ENCODE data around the gene SLC6A6.

Gene SLC6A6

GRCh38 chr3:14464521-14464920, 62.1 kb downstream of the SLC6A6 start:
- no peak for DNase-seq (ENCODE audit: low read depth, low spot score)

- no peak for DNase-seq (ENCODE audit: low read depth, low spot score)
These were observed 63.0 kb downstream of the SLC6A6 start for GRCh38 chr3:14465425-14465824.

- no peak for DNase-seq (ENCODE audit: low read depth, low spot score)
These were observed 63.9 kb downstream of the SLC6A6 start for GRCh38 chr3:14466179-14466903.

GRCh38 chr3:14467814-14468620, 65.6 kb downstream of the SLC6A6 start:
- no peak for DNase-seq (ENCODE audit: low read depth, low spot score)

- DNase-seq (ENCODE audit: low read depth, low spot score) = no peak
These were observed 66.2 kb downstream of the SLC6A6 start for GRCh38 chr3:14468621-14468981.

GRCh38 chr3:14470461-14470860, 68.1 kb downstream of the SLC6A6 start:
- DNase-seq (ENCODE audit: low read depth, low spot score) = no peak

- no peak for DNase-seq (ENCODE audit: low read depth, low spot score)
These were observed 68.6 kb downstream of the SLC6A6 start for GRCh38 chr3:14471016-14471415.

GRCh38 chr3:14471690-14472089, 69.3 kb downstream of the SLC6A6 start:
- DNase-seq (ENCODE audit: low read depth, low spot score) = no peak

GRCh38 chr3:14472471-14473351, 70.3 kb downstream of the SLC6A6 start:
- DNase-seq (ENCODE audit: low read depth, low spot score) = peak; percentile 67

GRCh38 chr3:14473411-14473891, 71.0 kb downstream of the SLC6A6 start:
- DNase-seq (ENCODE audit: low read depth, low spot score) = no peak

GRCh38 chr3:14474363-14475081, 72.1 kb downstream of the SLC6A6 start:
- DNase-seq (ENCODE audit: low read depth, low spot score) = no peak

- no peak for DNase-seq (ENCODE audit: low read depth, low spot score)
These were observed 73.2 kb downstream of the SLC6A6 start for GRCh38 chr3:14475621-14476020.

- DNase-seq (ENCODE audit: low read depth, low spot score) = no peak
These were observed 74.3 kb downstream of the SLC6A6 start for GRCh38 chr3:14476583-14477265.

GRCh38 chr3:14477311-14477935, 75.0 kb downstream of the SLC6A6 start:
- no peak for DNase-seq (ENCODE audit: low read depth, low spot score)

GRCh38 chr3:14478956-14479550, 76.6 kb downstream of the SLC6A6 start:
- no peak for DNase-seq (ENCODE audit: low read depth, low spot score)

- DNase-seq (ENCODE audit: low read depth, low spot score) = no peak
These were observed 77.2 kb downstream of the SLC6A6 start for GRCh38 chr3:14479591-14479990.

- no peak for DNase-seq (ENCODE audit: low read depth, low spot score)
These were observed 78.0 kb downstream of the SLC6A6 start for GRCh38 chr3:14480207-14481017.

GRCh38 chr3:14481018-14481645, 78.7 kb downstream of the SLC6A6 start:
- DNase-seq (ENCODE audit: low read depth, low spot score) = no peak

GRCh38 chr3:14481646-14482036, 79.2 kb downstream of the SLC6A6 start:
- DNase-seq (ENCODE audit: low read depth, low spot score) = no peak

All from brain pericyte (primary cell).